Stimulated activated CD4-positive, alpha-beta T cell treated with anti-CD3 and anti-CD28 coated beads, Interleukin-15, amount 100 ng/mL, for 1 hour (primary cell): ENCODE data around the gene SLC12A7.
"Not testable (repeated sequence)": the region's sequence is repeated elsewhere in the genome, so short reads cannot be mapped to it uniquely, and the experiment has no call there.

ENCODE experiments used
- DNase-seq, 2 donors: peaks; one replicate each; pipeline ENCODE4 v3.0.0-alpha.2; 2020; ENCODE audit warnings: low read depth in 1 of 2, low spot score in 1 of 2

The SLC12A7 gene

GRCh38 chr5:1026700-1027621, 84.9 kb downstream of the SLC12A7 start:
- DNase-seq, result no peak

- not testable (repeated sequence) for DNase-seq
Observed at GRCh38 chr5:1021969-1022336, 89.9 kb downstream of the SLC12A7 start.

GRCh38 chr5:1021136-1021968, 90.5 kb downstream of the SLC12A7 start:
- DNase-seq, result no peak

DNA sequence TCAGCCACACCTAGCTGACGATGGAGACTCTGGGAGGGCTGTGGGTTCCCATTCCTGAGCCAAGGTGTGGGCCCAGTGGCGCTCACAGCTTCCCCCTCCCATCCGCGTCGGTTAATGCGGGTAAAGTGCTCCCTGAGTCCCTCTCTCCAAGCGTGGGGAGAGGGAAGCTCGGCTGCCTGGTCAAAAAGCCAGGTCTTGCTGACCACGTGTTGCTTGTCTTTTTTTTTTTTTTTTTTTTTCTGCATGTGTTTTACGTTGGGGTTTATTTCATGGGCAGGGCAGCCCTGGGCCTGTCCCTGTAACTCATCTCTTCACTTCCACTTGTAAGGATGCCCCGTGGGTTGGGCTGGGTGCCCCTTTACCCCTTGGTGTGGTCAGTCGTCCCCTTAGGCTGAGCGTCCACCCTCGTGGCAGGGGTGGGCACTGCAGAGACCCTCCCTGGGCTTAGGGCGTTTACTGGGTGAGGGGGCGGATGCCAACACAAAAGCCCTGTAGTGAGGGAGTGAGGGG, 91.4 kb downstream of the SLC12A7 start:
- DNase-seq, result no peak

DNA sequence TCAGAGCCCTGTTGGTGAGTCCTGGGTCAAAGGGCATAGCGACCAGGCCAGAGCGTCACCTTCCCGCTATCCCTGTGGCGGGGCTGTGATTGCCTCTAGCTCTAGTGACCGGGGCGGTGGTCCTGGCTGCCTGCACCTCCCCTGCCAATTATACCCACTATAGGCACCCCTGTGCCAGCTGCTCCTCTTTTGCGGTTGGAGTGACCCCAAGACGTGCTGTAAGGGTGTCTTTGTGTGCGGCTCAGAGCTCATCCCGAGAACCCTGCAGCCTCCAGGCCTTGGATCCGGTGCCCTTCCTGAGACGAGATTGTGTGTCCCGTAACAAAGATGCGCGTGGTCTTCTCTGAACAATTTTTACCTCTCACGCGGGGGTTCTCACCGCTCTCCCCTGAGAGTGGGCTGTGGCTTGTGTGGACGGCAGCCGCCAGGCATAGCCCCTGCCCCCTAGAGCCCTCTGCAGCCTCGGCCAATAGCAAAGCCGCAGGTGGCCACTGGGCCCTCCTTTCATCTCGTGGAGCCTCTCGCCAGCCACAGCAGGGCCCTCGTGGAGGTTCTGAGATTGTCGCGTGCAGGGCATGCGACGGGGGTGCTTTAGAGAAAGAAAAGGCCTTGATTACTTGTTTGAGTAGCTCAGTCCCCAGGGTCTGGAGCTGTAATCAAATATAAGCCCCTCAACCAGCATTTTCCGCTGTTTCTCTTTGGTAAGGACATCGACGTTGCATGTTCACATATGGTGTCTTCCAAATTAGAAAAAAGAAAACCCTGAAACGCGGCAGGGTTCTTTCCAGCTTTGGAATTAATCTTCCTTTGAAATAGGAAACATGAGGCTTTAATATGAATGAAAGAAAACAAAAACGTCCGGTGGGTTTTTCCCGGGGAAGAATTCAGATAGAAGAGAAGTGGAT, 92.6 kb downstream of the SLC12A7 start:
- DNase-seq, result no peak

DNA sequence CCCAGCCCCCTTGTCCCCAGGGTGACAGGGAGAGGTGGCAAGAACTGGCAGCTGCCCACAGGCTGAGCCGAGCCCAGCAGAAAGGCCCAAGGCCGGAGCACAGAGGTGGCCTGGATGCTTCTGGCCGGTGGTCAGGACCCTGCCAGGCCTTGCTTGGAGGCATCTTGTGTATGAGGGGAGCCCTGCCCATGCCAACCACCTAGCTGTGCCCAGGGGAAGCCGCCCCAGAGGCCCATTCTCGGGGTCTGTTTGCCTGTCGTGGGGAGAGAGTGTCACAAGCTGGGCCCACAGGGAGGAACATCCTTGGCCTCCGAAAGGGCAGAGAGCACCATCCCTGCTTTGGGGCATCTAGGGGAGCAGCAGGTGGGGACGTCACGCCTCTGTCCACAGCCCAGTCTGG, 93.3 kb downstream of the SLC12A7 start:
- no peak for DNase-seq

- DNase-seq, result no peak
Observed at GRCh38 chr5:1017691-1018455, 94.0 kb downstream of the SLC12A7 start.

- DNase-seq, result no peak
Observed at GRCh38 chr5:1017056-1017455, 94.8 kb downstream of the SLC12A7 start.

DNA sequence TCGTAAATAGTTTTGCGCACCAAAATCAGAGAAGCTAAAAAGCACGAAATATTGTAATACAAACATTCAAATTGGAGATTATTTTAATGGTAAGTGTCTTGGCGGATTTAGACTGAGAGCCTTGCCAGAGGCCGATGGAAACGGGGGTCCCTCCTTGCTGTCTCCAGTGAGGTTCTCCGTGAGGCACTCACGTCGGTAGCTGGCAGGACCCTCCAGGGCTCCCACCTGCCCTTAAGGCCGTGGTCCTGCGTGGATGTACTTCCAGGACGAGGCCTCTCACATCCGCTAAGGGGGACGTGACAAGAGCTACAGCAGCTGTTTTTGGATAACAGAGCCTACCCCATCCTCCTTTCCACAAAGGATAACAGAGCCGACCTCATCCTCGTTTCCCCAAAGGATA, 95.4 kb downstream of the SLC12A7 start:
- DNase-seq, result no peak

DNA sequence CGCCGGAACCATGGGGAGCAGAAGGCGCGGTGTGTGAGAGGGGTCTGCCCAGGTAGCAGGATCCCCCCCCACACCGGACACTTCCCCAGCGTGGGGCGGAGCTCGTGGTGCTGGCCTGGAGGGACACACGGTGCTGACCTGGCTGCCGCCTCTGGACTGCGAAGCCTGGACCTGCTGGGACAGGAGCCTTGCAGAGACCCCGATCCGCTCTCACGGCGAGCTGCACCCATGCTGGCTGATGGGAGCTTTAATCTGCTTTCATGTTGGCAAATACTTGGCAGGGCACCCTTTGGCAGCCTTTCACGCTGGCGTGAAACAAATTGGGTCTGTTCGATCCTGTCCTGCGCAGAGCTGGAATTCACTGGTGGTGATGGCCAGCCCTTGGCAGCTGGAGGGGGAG, 95.8 kb downstream of the SLC12A7 start:
- no peak for DNase-seq

GRCh38 chr5:1015507-1015906, 96.4 kb downstream of the SLC12A7 start:
- no peak for DNase-seq

- no peak for DNase-seq
Observed at GRCh38 chr5:1014781-1015221, 97.1 kb downstream of the SLC12A7 start.

- DNase-seq, result no peak
Observed at GRCh38 chr5:1014346-1014745, 97.5 kb downstream of the SLC12A7 start.

GRCh38 chr5:1013948-1014301, 97.9 kb downstream of the SLC12A7 start:
- no peak for DNase-seq

DNA sequence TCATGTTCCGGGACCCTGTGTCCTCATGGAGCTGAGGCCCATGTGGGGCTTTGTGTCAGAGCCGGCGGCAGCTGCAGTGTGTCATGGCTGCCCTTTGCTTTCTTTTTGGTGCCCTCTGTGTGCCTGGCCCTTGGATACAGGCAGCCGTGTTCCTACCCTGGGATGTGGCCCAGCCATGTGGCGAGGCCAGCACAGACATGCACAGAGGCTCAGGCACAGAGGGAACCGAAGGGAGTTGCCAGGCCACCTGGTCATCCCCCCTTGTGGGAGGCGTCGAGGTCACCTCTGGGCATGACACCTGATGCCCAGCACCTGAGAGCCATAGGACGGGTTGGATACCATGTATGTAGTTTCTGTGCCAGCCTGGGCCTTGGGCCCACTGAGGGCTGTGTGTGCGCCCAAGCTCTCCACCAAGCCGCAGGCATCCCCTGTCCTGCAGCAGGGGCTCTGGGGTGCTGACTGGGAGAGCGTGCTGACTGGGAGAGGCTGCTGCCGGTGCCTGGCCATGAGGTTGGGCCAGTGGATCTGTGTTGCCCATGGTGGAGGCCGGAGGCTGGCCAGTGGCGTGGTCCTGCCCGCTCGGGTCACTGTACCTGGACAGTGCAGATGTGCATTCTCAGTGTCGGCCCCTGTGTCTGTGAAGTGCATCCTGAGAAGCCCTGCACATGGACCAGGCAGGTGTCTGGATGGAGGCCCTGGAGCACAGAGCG, 98.5 kb downstream of the SLC12A7 start:
- no peak for DNase-seq

- DNase-seq, result no peak
Observed at GRCh38 chr5:1012900-1013237, 99.0 kb downstream of the SLC12A7 start.

DNA sequence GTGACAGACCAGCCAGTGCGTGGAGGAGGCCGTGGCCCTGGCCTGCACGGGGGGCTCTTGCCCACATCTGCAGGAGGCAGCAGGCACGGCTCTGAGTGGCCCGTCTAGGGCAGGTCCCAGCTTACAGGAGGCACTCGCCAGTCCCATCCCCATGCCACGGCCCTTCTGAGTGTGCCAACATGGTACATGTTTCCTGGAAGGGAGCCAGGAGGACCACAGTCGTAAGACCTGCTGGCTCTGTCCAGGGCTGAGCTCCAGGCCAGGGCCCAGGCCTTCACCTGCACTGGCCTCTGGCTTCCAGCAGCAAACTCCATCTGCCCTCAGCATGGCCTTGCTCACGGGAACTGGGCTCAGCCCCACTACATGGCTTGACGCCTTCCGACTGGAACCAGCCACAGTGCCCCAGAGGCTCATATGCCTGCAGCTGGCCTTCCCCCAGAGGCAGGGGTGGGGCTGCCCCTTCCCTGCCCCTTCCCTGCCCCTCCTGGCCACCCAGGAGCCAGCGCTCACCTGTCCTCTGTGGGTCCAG, 99.5 kb downstream of the SLC12A7 start:
- no peak for DNase-seq

DNA sequence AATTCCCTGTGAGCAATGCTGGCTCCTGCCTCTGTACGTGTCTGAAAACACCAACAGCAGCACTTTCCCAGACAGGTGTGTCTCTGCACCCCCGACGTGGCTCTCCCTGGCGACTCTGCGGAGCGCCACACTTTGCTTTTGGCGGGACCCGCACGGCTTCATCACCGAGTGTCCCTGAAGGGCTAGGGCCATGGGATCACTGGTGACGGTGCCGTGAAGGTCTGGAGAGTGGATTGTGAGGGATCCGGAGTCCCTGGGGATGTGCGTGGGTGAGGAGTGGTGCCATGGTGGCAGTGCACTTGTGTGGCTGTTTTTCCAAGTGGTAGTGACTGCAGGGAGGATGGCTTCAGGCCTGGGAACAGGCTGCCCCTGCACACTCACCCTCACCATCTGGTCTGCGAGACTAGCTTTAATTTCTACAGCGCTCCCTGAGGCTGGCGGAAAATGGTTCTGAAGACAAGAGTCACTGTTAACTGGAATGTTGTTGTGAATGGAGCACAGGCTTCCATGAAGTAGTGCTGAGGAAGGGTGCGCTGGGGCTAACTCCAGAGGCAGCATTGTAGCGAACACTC, 100.0 kb downstream of the SLC12A7 start:
- DNase-seq, result no peak

GRCh38 chr5:1011226-1011631, 100.6 kb downstream of the SLC12A7 start:
- peak in 1 of 2 donors; percentile 27 for DNase-seq
